ENCODE measurements around the gene RIPK3.
A peak's percentile ranks its signal among the peaks of the same experiment; 100 is the strongest.
"Not testable (repeated sequence)": the region's sequence is repeated elsewhere in the genome, so short reads cannot be mapped to it uniquely, and the experiment has no call there.

RIPK3 gene

DNA sequence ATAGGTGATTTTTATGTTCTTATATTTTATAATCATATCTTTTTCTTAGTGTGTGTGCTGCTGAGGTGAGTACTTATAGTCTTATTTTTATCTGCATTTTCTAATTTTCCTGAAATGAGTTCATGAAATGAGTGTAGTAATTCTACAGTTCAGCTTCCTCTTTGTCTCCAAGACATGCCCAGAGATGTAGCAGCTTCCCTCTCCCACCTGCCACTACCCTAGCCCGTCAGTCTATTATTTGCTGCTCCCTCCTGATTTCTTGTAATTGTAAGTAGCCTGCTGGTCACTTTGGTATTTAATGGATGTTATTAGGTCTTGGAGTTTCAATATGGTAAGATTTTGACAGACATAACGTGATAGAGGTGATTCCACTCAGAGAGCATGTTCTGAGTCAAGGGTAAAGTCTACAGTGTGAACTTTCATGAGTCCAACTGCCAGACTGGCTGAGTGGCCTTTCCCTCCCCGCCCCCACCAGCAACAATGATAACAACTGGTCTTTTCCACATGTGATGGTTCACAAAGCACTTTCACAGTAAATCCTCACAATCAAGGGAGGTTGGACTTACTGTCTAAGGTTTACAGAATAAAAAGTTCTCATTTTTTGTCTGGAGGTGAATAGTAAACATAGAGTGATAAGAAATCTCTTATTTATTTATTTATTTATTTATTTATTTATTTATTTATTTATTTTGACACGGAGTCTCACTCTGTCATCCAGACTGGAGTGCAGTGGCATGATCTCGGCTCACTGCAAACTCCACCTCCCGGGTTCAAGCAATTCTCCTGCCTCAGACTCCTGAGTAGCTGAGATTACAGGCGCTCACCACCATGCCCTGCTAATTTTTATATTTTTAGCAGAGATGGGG is 4.2 kb upstream of the RIPK3 start:
- DNase-seq, result no peak

DNA sequence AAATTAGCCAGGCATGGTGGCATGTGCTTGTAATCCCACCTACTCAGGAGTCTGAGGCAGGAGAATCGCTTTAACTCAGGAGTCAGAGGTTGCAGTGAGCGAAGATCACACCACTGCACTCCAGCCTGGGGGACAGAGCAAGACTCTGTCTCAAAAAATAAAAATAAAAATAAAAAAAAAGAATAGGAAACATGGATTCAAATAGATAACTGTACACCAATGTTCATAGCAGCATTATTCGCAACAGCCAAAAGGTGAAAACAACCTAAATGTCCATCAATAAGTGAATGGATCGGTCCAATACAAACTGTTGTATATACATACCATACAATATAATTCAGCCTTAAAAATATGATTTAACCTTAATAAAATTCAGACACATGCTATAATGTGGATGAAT is 3.1 kb upstream of the RIPK3 start:
- no peak for DNase-seq

DNA sequence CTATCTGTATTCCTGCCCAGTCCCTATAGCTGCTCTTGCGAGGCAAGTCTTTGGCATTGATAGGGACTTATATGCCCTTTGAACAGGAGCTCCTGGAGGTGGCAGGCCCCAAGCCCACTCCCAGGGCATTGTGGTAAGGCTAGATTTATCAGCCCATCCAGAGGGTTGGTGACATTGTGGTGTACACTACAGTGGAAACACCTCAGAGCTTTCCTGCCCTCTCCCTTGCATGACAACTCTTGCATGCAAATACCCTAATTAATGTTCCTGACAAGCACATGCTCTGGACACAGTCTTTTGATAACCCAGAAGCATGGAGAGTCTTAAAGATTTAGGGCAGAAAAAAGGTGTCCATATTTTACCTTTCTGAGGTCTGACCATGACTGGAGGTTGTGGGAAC is 815 bp upstream of the RIPK3 start:
- no peak for DNase-seq

DNA sequence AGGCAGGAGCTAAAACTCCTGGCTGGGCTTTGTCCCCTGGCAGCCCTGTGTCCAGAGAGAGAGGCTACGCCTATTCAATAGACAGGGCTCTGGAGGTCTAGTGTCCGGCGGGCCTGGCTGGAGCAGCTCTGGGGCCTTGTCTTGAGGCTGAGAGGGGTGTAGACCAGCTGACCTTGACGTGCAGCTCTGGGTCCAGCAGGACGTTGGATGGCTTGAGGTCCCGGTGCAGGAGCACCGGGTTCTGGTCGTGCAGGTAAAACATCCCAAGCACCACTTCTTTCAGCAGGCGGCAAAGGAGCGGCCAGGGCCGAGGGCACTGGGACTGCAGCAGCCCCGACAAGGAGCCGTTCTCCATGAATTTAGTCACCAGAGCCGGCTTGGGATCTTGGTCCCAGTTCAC is 948 bp downstream of the RIPK3 start:
- DNase-seq, result no peak

DNA sequence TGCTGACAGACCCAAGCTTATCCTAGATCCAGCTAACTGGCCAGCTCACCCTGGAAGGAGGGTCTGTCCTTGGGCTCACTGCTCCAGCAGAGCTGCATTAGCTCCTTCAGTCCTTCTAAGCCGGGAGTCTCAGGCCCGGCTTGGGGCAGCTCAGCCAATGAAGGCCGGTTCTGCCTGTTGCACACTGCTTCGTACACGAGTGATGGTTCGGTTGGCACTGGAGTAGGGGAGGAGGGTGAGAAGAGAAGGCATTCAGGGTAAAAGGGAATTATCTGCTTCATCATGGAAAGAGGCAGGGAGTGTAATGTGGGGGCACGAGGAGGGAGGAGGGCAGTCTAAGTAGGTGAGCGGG is 2.0 kb downstream of the RIPK3 start:
- no peak for DNase-seq

DNA sequence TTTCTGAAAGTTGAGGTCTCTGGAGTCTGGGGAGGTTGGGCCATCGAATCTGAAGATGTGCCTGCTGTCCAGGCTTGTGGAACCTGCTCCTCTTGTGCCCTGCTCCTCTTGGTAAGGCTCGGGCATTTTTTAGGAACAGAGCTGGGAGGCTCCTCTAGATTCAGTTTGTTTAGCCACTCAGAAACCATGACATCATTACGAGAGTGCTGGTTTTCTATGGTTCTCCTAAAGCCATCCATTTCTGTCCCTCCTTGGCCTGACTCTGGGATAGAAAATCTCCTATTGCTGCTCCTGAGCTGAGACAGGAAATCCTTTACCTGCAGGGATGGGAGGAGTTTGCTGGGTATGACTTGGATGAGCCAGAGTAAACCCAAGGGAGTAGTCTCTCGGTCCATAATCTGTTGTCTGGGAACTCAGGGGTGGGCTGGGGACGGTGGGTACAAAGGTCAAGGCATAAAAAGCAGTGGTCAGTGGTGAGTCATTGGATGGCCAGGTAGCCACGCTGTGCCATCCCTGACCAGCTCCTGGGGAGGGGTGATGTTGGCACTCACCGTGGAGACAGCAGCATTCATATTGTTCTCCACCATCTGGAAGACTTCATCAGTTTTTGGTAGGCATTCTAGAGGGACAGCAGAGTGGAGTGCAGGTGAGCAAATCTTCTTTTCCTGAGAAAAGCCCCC is 2.5 kb downstream of the RIPK3 start:
- DNase-seq, result no peak

DNA sequence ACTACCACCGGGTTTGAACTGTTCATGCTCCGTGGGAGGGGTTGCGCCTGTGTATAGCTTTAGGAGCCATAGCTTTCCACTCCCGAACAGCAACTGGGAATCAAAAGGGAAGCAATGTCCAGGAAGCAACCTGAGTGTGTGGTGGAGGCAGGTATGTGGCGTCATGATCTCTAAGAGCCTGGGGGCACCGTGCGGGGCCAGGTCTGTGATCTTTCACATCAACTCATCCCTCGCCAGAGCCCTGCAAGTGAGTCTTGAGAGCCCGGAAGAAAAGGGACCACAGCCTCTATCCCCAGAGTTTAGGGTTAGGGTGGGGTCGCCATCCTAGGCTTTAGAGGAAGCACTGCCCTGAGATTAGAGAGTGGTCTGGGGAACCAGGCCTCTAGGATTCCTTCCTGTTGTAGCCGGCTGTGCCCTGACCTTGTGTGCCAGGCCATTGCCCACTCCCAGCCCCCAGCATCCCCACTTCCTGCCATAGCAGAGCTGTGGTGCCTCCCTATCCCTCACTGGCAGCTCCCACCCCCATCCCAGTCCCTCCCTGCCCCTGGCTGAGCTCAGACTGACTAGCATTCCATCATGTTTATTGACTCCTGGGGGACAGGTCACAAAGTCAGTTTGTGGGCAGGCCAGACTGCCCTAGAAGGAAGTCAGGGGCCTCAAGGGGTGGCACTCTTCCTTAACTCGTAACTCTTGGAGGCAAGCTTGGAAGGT is 4.2 kb downstream of the RIPK3 start:
- DNase-seq, result no peak

DNA sequence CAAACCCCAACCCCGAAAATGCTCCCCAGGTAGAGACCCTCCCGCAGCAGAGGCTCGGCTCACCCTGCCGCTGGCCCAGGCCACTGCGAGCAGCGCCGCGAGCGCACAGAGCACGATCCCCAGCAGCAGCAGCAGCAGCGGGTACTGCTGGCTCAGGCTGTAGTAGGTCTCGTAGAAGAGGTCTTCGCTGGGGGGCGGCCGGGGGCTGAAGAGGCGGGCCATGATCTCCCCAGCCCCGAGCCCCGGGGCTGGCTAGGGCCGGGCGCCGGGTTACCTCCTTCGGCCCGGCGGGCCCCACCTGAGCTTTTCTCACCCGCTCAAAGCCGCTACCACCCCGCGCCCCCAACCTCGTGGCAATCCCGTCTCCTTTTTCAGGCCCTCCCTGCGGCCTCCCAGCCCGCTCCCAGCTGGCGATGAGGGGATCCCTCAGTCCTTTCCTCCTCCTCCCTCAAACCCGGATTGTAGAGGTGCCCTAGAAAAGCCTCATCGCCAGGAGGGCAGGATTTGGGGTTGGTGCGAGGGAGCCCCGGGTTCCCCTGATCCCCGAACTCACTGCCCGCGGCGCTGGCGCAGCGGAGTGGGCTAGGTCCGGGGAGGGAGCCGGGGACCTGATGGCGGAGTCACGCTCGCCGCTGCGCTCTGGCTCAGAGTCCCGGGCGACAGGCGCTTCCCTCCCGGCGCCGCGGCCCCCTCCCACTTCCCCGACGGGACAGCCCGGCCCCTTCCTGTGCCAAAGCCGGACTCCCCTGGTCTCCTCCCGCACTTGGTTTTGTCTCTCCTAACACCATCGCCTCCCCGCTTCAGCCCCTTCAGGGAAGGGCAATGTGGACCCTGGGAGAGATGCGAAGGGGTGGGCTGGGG is 5.1 kb downstream of the RIPK3 start, which contains the start of gene ADCY4:
Gene ADCY4 (minus strand): TSS at position 641 of the 861 bp plus-strand sequence. CDS start 419 bp downstream, at position 222.
- no peak for DNase-seq

DNA sequence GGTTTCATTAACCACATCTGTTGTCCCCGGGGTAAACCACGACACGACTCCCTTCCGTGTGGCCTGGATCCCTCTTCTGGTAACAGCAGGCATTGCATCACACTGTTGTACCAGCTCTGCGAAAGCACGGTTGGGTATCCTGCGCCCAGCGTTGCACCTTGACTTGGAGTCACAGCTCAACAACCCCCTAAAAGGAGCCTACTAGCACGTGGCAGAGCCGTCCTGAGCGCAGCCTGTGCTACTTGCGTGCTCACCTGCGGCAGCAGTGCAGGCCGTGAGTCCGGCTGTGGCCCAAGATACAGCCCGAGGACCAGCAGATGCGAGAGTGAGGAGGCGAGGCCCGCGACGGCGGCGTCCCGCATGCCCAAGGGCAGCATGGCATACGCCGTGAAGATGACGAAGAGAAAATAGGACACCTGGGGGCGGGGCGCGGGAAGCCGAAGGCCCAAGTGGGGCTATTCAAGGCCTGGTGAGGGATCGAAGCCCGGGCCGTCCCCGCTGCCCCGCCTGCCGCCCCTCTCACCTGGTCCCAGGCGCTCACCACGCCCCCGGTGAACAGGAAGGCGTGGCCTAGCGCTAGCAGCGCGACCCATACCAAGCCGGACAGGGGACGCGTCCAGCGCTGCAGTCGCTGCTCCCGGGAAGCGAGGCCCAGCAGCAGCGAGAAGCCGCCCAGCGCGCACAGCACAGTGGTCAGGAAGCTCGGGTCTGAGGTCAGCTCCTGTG is 7.4 kb downstream of the RIPK3 start:
- peak; percentile 72 for DNase-seq

DNA sequence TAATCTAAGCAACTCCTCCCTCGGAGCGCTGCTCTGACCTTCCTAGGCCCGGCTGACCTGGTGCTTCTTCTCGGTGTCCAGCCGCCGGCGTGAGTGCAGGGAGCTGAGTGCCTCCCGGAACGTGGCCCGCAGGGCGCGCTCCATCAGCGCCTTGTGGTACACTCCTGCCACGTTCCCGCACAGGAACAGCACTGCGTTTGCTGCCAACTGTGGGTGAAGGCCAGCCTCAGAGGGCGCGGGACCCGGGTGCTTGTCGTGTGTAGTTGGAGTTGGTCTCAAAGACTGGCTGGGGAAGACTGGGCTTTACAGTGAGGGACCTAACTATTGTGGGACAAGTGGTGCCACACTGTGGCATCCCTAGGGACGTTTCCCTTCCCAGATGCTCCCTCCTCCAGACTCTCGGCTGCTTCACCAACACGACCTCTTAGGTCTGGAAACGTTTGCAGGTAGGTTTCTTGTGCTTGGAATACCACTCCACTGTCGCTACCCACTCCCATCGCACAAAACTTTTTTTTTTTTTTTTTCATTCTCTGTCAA is 8.0 kb downstream of the RIPK3 start:
- no peak for DNase-seq

DNA sequence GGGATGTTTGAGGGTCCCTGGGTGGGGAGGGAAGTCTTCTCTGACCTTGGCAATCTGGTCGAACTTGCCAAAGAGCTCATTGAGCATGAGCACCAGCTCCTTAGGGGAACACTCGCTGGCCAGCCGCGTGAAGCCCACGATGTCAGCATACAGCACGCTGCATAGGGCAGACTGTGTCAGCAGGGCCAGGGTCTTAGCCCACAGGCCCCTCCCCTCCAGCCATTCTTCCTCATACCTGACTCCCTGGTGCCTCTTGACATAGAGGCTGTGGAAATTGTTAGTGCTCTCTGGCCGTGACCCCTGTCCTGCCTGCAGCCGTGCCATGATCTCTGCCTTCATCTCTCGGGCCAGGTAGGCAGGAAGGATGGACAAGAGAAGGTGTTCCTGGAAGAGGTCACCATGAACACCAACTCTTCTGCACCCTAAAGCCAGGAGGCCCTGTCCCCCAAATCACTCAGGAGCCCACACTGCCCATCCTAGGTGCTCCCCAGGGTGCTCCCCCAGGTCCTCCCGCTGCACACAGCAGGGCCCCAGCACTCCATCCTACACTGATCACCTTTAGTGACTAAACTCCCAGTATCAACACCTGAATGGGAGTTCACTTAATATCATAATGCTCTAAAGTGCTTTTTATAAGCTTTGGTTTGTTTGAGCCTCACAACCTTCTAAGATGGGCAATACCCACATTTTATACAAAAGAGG is 8.7 kb downstream of the RIPK3 start:
- DNase-seq, result no peak

DNA sequence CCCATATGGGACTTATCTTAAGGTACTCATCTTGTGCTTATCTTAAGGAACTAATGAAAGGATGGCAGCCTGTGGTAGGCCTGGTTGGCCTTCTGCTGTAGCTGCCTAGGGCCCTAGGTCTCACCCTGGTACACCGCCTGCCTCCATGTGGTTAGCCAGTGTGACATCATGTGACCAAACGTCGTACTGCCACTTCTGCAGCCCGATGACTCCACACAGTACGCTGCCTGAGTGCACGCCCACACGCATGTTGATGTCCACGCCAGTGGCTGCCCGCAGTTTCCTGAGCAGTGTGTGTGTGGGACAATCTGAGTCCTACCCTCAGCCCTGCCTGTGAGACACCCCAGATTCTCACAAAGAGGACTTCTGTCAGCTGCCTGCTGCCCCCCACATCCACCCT is 10.1 kb downstream of the RIPK3 start:
- no peak for DNase-seq

DNA sequence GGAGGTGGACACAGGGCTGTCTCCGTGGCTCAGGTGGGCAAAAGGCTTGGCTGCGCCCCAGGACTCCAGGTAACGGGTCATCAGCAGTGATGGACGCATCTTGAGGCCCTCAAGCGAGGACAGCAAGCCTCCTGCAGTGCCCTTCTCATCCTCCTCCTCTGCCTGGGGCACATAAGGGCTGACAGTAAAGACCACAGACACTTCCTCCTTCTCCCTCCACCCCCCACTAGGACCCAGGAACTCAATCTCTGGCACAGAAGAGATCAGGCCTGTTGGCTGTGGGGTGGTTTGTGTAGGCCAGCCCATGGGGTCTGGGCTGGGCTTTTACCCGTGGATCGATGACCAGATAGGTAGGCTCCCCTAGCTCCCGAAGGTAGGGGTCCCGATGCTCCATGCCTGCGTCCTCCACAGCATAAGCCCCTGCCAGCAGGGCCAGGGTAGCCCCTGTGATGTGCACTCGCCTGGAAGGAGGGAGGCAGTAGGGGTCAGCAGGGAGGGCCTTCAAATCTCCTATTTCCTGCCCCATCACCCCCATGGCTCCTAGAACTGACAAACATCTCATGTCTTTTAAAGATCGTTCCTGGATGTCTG is 10.6 kb downstream of the RIPK3 start:
- no peak for DNase-seq

DNA sequence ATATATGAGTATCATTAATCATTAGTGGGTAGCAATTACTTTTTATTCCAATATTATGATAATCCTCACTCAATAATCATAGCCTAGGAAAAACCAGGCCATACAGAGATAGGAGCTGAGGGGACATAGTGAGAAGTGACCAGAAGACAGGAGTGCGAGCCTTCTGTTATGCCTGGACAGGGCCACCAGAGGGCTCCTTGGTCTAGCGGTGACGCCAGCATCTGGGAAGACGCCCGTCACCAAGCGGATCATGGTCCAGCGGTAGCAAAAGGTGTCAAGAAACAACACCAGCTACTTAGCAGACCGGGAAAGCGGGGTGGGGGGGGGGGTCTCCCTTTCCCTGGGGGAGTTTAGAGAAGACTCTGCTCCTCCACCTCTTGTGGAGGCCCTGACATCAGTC is 11.9 kb downstream of the RIPK3 start:
- DNase-seq, result not testable (repeated sequence)

DNA sequence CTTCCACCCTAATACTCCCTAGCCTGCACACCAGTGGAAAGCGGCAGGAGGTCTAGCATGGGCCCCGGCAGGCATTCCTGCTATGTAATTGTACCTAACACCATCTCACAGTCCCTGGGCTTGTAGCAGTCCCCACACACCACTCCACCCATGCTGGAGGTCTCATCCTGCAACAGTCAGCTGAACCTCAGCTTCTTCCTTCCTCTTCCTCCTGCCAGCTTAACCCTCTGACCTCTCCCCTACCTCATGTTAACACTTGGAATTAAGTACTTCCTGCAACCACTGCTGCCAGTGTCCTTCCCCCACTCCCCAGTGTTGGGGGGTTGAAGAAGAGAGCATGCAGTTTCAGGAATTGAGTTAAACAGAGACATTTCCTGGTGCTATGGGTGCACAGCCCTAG is 12.5 kb downstream of the RIPK3 start:
- DNase-seq, result peak; percentile 59

DNA sequence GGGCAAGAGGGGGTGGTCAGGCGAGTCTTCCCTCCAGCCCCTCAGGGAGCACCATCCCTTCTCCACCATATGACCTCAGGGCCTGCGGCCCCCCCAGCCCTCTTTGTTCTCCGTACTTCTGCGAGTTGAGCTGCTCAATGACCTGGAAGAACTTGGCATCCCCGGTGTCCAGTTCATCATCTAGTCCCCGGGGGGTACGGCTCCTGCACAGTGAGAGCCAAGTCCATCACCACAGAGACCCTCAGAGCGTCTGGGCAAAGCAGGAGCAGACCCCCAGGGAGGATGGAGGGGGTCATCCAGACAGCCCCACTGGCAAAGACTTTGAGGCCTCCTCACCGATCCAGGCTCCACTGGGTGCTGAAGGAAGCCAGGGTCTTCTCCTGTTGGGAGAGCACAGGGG is 13.8 kb downstream of the RIPK3 start:
- DNase-seq, result no peak

DNA sequence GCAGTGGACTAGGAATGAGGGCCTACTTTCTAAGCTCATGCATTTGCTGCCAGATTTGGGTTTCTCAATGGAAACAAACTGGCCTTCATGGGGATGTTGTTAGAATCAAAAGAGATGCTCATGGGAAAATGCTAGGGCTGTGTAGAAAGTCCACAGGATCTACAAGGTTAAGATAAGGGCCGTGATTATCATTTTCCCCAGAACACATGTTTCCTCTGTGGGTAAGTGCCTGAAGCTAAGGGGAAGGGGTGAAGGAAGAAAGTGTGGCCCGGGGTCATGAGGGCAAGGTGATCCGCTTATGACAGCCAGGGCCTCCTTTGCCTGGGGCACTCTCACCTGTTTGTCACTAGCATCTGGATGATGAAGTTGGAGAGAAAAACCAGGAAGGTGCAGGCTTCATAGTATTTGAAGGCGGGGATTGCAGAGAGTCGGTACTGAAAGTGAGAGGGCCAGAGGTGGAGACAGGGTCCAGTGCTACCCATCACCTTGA is 14.7 kb downstream of the RIPK3 start:
- no peak for DNase-seq

DNA sequence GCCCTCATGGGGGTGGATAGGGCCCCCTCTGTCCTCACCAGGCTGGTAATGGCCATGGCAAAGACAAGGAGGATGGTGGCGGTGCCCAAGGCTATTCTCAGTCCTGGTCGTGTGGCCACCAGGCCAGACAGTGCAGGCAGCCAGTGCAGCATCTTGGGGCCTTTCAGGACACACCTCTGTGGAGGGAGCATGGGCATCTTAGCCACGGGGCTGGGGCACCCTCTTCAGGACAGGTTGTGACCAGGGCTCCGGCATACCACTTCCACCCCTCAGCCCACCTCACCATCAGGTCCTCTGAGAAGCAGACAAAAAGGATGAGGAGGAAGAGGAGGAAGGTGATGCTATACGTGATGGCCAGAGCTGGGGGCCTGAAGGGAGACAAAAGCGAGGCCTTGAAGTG is 15.8 kb downstream of the RIPK3 start:
- DNase-seq, result no peak

DNA sequence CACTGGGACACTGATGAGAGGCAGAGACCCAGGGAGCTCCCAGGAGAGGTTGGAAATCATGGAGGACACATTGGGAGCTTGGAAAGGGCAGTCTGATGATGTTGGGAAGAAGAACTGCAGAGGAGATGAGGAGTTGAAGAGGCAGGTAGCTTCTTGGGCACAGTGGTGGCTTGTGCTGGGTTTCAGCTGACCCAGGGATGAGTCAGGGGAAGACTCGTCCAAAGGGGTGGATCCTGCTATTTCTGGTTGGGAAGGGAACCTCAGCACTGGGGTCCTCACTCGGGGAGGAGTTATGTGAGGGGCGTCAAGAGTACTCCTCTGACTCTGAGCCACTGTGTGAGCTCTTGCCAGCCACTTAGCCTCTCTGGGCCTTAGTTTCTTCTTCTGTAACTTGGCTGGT is 16.4 kb downstream of the RIPK3 start:
- DNase-seq, result no peak

DNA sequence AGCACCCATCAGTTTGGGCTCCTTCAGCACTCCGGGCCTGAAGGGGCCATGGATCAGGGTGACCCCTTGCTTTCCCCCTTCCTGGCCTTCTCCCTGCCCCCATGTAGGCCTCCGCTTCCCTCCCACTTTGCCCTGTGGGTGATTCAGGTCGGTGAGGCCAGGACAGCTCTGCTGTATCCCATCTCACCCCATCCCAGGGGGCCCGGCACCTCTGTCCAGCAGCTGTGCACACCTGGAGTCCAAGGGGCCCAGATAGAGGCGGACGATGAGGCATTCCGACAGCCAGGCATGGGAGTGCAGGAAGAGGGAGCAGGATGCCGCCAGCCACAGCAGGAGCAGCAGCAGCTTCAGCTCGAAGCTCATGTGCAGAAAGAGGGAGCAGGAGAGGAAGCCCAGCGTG is 17.1 kb downstream of the RIPK3 start:
- no peak for DNase-seq
